ENCODE results near the gene CADM1.

DNA sequence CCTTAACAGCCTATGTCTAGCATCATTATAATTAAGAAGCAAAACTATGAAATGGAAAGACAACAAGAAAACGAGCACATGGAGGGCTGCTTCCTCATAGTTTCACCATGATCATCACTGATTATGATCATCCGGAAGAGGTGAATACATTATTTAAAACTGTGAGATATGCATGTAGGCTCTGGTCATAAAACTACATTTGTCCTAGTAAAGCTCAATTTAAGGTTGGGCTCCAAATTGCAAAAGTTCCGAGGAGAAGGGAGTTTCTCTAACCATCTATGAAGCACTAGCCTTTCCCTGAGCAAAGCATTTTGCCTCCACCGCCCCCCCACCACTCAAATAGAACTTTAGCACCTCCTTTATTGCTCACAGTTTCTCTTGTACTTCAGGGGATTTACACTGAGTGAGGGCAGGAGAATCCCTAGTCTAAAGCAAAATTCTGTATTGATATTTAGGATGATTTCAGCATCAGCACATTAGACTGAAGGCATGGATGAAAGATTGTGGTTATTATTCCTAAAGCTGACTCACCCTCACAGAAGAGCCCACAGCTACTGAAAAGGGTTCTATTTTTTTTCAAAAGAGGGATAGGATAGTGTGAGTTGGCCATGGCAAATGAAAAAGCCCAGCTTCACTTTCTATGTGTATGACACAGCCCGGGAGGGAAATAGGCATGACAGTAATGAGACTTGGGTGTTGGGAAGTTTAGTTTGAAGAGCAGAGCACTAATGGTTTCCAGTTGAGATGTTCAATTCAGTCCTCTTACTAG lies 203.4 kb downstream of the CADM1 start:
- TF ChIP-seq CTCF (IDR thresholded peaks at IDR 0.05 in 8 of 11, conservative IDR thresholded peaks at IDR 0.05 in 3 of 11): no peak
- TF ChIP-seq POLR2A (IDR thresholded peaks at IDR 0.05): no peak
